Fibroblast of lung (primary cell): ENCODE results near the gene CERS6. TPM values are rescaled to one million over a fixed set of nuclear protein-coding genes. Genes with fewer than 3 reads are reported as not detected.
"Not testable (repeated sequence)": the region's sequence is repeated elsewhere in the genome, so short reads cannot be mapped to it uniquely, and the experiment has no call there.

Source experiments
- DNase-seq, 2 donors: peaks; one replicate each; pipeline versions ENCODE4 v3.0.0 to v3.0.0-alpha.2; 2010; ENCODE audit warnings: low read depth in 2 of 2
- H2AFZ ChIP-seq: 2 replicates; pipeline ENCODE4 v1.5.1; 2012; ENCODE audit warnings: low read length, control low read depth, inconsistent platforms
- H3K27ac ChIP-seq: 2 replicates; pipeline ENCODE4 v1.5.1; 2011; ENCODE audit warnings: low read length, control low read depth; ENCODE audit not compliant: insufficient read depth
- H3K27me3 ChIP-seq: 2 replicates; pipeline ENCODE4 v1.5.1; 2011; ENCODE audit warnings: mild to moderate bottlenecking, low read length; ENCODE audit not compliant: control insufficient read depth, insufficient read depth
- H3K36me3 ChIP-seq: 2 replicates; pipeline ENCODE4 v1.5.1; 2011; ENCODE audit warnings: low read length; ENCODE audit not compliant: control insufficient read depth, insufficient read depth
- H3K4me1 ChIP-seq: 2 replicates; pipeline ENCODE4 v1.5.1; 2011; ENCODE audit warnings: low read length; ENCODE audit not compliant: control insufficient read depth, insufficient read depth; ENCODE audit errors: extremely low read depth
- H3K4me2 ChIP-seq: 2 replicates; pipeline ENCODE4 v1.5.1; 2011; ENCODE audit warnings: low read length, control low read depth; ENCODE audit not compliant: insufficient read depth; ENCODE audit errors: extremely low read depth
- H3K4me3 ChIP-seq, 4 experiments: fragments of 200-600 bp in 1 of 4; sonication (generic) in 1 of 4; replicated peaks in 1 of 4; 2 replicates each; pipeline ENCODE4 v1.5.1; 2011 to 2016; ENCODE audit warnings: low read length in 4 of 4, low read depth in 3 of 4, mild to moderate bottlenecking in 3 of 4, control low read depth in 2 of 4, inconsistent platforms in 1 of 4, mixed read lengths in 1 of 4; ENCODE audit not compliant: insufficient read depth in 1 of 4; ENCODE audit errors: control extremely low read depth in 1 of 4
- H3K79me2 ChIP-seq: 2 replicates; pipeline ENCODE4 v1.5.1; 2012; ENCODE audit warnings: mild to moderate bottlenecking, low read length, inconsistent platforms; ENCODE audit not compliant: control insufficient read depth, insufficient read depth
- H3K9ac ChIP-seq: 2 replicates; pipeline ENCODE4 v1.5.1; 2011; ENCODE audit warnings: mild to moderate bottlenecking, low read length, control low read depth; ENCODE audit not compliant: insufficient read depth
- H3K9me3 ChIP-seq: 2 replicates; pipeline ENCODE4 v1.5.1; 2012; ENCODE audit warnings: low read depth, low read length; ENCODE audit not compliant: control insufficient read depth, insufficient read depth
- H4K20me1 ChIP-seq: 2 replicates; pipeline ENCODE4 v1.5.1; 2011; ENCODE audit warnings: low read length; ENCODE audit not compliant: control insufficient read depth, insufficient read depth; ENCODE audit errors: extremely low read depth
- CTCF ChIP-seq, 2 donors: IDR thresholded peaks in 1 of 2; conservative IDR thresholded peaks in 1 of 2; 1 replicate in 1 of 2; 2 replicates in 1 of 2; pipeline ENCODE4 v1.5.1; 2011 to 2012; ENCODE audit warnings: low read length in 2 of 2, control low read depth in 1 of 2, inconsistent platforms in 1 of 2, low read depth in 1 of 2, mild to moderate bottlenecking in 1 of 2
- EZH2 ChIP-seq: IDR thresholded peaks from 2 replicates; pipeline ENCODE4 v1.5.1; 2012; ENCODE audit warnings: low read length, control low read depth, mild to moderate bottlenecking; ENCODE audit errors: missing control alignments
- polyA plus RNA-seq, 2 donors: library from polyadenylated mRNA; depleted of rRNA in 1 of 2; stranded (reverse) in 1 of 2; unstranded in 1 of 2; fragments of >200 nt; gene quantifications; 2 replicates each; pipeline ENCODE4 v1.2.1, GENCODE V29; 2011 to 2012; ENCODE audit warnings: missing spikeins in 1 of 2
- total RNA-seq: library from RNA; depleted of rRNA; stranded (reverse); fragments of >200 nt; gene quantifications from 2 replicates; pipeline ENCODE4 v1.2.1, GENCODE V29; 2014

The CERS6 gene
- total and polyA plus RNA-seq, 2 donors (not counting 1 experiment from before 2014, with no cell fraction given): 7.2 to 16.5 TPM

GRCh38 chr2:168490946-168491605, 35.0 kb downstream of the CERS6 start:
- H3K9ac ChIP-seq: no peak overlapping the region
- TF ChIP-seq CTCF (conservative IDR thresholded peaks at IDR 0.05 in 1 of 2, IDR thresholded peaks at IDR 0.05 in 1 of 2; ENCODE audit: low read depth in 1 of 2, low read length in 2 of 2) (no peak), EZH2 (no peak)
- H3K79me2 ChIP-seq: no peaks in the 10 kb centered on the region
- no peaks in the 10 kb centered on the region for H3K9me3 ChIP-seq
- no peaks in the 10 kb centered on the region for H4K20me1 ChIP-seq
- H3K4me1 ChIP-seq: peaks cover 5% of the 10 kb centered on the region
- H3K27me3 ChIP-seq: no peaks in the 10 kb centered on the region
- peak overlapping the region; percentile 52 for H2AFZ ChIP-seq
- peak overlapping the region; percentile 9 for H3K27ac ChIP-seq
- H3K4me3 ChIP-seq: peak overlapping the region in 1 of 4 experiments; percentile 10
- H3K4me2 ChIP-seq: peak overlapping the region; percentile 82
- H3K36me3 ChIP-seq: no peaks in the 10 kb centered on the region
- no peak for DNase-seq

- not testable (repeated sequence) for H3K27me3 ChIP-seq, H3K4me3 ChIP-seq, H3K9me3 ChIP-seq, H3K4me1 ChIP-seq, H3K4me2 ChIP-seq, H3K79me2 ChIP-seq, DNase-seq, H3K9ac ChIP-seq, H2AFZ ChIP-seq, H4K20me1 ChIP-seq, H3K27ac ChIP-seq, H3K36me3 ChIP-seq
Measured at GRCh38 chr2:168491728-168492127, 35.7 kb downstream of the CERS6 start.

- H2AFZ ChIP-seq, H3K27ac ChIP-seq, DNase-seq, H3K9me3 ChIP-seq, H4K20me1 ChIP-seq, H3K4me1 ChIP-seq, H3K79me2 ChIP-seq, H3K27me3 ChIP-seq, H3K9ac ChIP-seq, H3K4me2 ChIP-seq, H3K4me3 ChIP-seq, H3K36me3 ChIP-seq: not testable (repeated sequence)
Measured at GRCh38 chr2:168493219-168493618, 37.1 kb downstream of the CERS6 start.

GRCh38 chr2:168494190-168494711, 38.2 kb downstream of the CERS6 start:
- Histone ChIP-seq H3K9ac (no peak overlapping the region), H3K27me3 (no peaks in the 10 kb centered on the region), H3K4me3 (no peak overlapping the region), H3K27ac (no peak overlapping the region), H3K36me3 (no peaks in the 10 kb centered on the region), H2AFZ (no peak overlapping the region), H3K4me1 (peaks cover 5% of the 10 kb centered on the region), H4K20me1 (no peaks in the 10 kb centered on the region), H3K79me2 (no peaks in the 10 kb centered on the region), H3K4me2 (no peak overlapping the region), H3K9me3 (no peaks in the 10 kb centered on the region)
- peak; percentile 17 to 28 for DNase-seq
- TF ChIP-seq EZH2 (no peak), CTCF (conservative IDR thresholded peaks at IDR 0.05 in 1 of 2, IDR thresholded peaks at IDR 0.05 in 1 of 2; ENCODE audit: low read depth in 1 of 2, low read length in 2 of 2) (peak; percentile 11 to 40)
